ENCODE data around the gene SMYD3.

SMYD3 gene

GRCh38 chr1:245798349-245798711 is 708.7 kb downstream of the SMYD3 start:
- Histone ChIP-seq H3K27me3 (replicated peaks; ENCODE audit: control insufficient read depth, insufficient read depth, low read length) (no peaks in the 10 kb centered on the region), H3K36me3 (ENCODE audit: control insufficient read depth, insufficient read depth, low read length) (no peaks in the 10 kb centered on the region), H3K4me3 (replicated peaks; ENCODE audit: low read depth, low read length) (no peak overlapping the region)
- no peak for TF ChIP-seq CTCF (IDR thresholded peaks at IDR 0.05; ENCODE audit: insufficient read depth, low read length, poor library complexity, severe bottlenecking)
- DNase-seq (ENCODE audit: extremely low read depth, insufficient read length) = no peak

- no peak for DNase-seq (ENCODE audit: extremely low read depth, insufficient read length)
- peak; percentile 56 for TF ChIP-seq CTCF (IDR thresholded peaks at IDR 0.05; ENCODE audit: insufficient read depth, low read length, poor library complexity, severe bottlenecking)
- Histone ChIP-seq H3K27me3 (replicated peaks; ENCODE audit: control insufficient read depth, insufficient read depth, low read length) (no peaks in the 10 kb centered on the region), H3K4me3 (replicated peaks; ENCODE audit: low read depth, low read length) (no peak overlapping the region), H3K36me3 (ENCODE audit: control insufficient read depth, insufficient read depth, low read length) (no peaks in the 10 kb centered on the region)
Measured at GRCh38 chr1:245797592-245798348, 709.3 kb downstream of the SMYD3 start.

- Histone ChIP-seq H3K4me3 (replicated peaks; ENCODE audit: low read depth, low read length) (no peak overlapping the region), H3K36me3 (ENCODE audit: control insufficient read depth, insufficient read depth, low read length) (no peaks in the 10 kb centered on the region), H3K27me3 (replicated peaks; ENCODE audit: control insufficient read depth, insufficient read depth, low read length) (no peaks in the 10 kb centered on the region)
- no peak for TF ChIP-seq CTCF (IDR thresholded peaks at IDR 0.05; ENCODE audit: insufficient read depth, low read length, poor library complexity, severe bottlenecking)
- no peak for DNase-seq (ENCODE audit: extremely low read depth, insufficient read length)
Measured at GRCh38 chr1:245791410-245792312, 715.4 kb downstream of the SMYD3 start.

GRCh38 chr1:245790441-245790840 is 716.6 kb downstream of the SMYD3 start:
- no peak for DNase-seq (ENCODE audit: extremely low read depth, insufficient read length)
- no peaks in the 10 kb centered on the region for H3K27me3 ChIP-seq (replicated peaks; ENCODE audit: control insufficient read depth, insufficient read depth, low read length)
- no peak overlapping the region for H3K4me3 ChIP-seq (replicated peaks; ENCODE audit: low read depth, low read length)
- no peak for TF ChIP-seq CTCF (IDR thresholded peaks at IDR 0.05; ENCODE audit: insufficient read depth, low read length, poor library complexity, severe bottlenecking)
- no peaks in the 10 kb centered on the region for H3K36me3 ChIP-seq (ENCODE audit: control insufficient read depth, insufficient read depth, low read length)

- no peak for TF ChIP-seq CTCF (IDR thresholded peaks at IDR 0.05; ENCODE audit: insufficient read depth, low read length, poor library complexity, severe bottlenecking)
- H3K27me3 ChIP-seq (replicated peaks; ENCODE audit: control insufficient read depth, insufficient read depth, low read length) = no peaks in the 10 kb centered on the region
- no peak for DNase-seq (ENCODE audit: extremely low read depth, insufficient read length)
- H3K36me3 ChIP-seq (ENCODE audit: control insufficient read depth, insufficient read depth, low read length) = no peaks in the 10 kb centered on the region
- H3K4me3 ChIP-seq (replicated peaks; ENCODE audit: low read depth, low read length) = no peak overlapping the region
Measured at GRCh38 chr1:245788886-245789285, 718.2 kb downstream of the SMYD3 start.

Data from GM06990 (cell line).